CD4-positive, alpha-beta T cell treated with Interferon gamma for 1 hour (primary cell): ENCODE results near the gene TCEANC.
"Not testable (repeated sequence)": the region's sequence is repeated elsewhere in the genome, so short reads cannot be mapped to it uniquely, and the experiment has no call there.

Source experiments
- DNase-seq: peaks from one replicate; pipeline ENCODE4 v3.0.0-alpha.2; 2020

Gene TCEANC, protein sequence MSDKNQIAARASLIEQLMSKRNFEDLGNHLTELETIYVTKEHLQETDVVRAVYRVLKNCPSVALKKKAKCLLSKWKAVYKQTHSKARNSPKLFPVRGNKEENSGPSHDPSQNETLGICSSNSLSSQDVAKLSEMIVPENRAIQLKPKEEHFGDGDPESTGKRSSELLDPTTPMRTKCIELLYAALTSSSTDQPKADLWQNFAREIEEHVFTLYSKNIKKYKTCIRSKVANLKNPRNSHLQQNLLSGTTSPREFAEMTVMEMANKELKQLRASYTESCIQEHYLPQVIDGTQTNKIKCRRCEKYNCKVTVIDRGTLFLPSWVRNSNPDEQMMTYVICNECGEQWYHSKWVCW

DNA sequence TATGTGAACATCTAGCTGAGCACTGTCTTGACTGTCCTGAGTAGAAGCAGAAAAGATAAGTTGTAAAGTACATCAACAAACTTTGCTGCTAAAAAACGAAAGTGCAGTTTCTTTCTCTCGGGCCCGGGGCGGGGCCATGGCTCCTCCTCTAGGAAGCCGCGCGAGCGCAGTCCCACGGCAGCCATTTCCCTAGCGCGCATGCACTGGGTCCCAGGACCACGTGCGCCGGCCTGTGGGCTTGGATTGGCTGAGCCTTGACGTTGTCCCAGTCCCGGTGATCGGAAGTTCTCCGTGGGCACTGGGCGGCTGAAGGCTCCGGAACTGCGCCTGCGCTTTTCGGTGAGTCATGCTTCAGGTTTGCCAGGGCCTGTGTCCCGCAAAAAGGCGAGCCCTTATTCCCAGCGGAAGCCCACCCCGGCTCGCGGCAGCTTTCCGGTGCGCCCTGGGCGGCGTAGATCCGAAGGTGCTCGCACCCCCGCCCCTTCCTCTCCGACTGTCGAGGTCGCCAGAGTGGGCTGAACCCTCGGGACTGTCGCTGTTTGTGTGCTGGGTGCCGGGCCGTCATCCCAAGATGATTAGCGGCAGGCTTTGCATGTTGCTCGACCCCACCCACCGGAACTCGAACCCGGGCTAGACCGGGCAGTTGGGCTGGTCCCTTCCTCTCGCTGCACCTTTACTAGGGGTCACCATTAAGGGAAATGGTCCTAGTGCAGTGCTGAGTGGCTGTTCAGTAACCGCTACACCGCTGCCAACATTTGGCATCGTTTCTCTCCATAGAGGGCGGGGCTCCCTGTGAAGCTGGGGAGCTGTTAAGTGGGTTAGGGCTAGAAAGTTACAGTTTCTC, at the start of gene TCEANC:
TSS of gene TCEANC (plus strand) at position 292 of the 844 bp plus-strand sequence. CDS start 9,368 bp downstream, outside the sequence.
- peak; percentile 96 for DNase-seq

- DNase-seq = no peak
Measured at GRCh38 chrX:13605611-13606010, 47.3 kb upstream of the TCEANC start.

GRCh38 chrX:13607331-13607995, 45.5 kb upstream of the TCEANC start:
- DNase-seq = no peak

GRCh38 chrX:13607996-13608365, 45.0 kb upstream of the TCEANC start:
- no peak for DNase-seq

DNA sequence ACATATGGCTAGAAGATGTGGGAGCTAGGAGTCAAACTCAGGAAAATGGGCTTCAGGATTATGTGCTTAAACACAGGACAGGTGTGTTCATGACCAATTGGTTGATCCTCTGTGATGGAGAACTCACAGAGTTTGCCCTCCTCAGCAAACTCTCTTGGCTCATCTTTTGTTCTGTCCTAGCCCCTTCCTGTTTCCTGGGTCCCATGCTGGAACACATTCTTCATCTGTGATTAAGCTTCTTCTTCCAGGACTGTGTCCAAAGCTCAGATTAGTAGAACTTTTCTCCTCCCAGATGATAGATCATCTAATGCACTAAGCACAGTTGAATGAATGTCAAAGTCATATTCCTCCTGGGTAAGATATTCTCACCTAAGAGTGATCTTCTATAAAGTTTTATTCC, 38.8 kb upstream of the TCEANC start:
- no peak for DNase-seq

GRCh38 chrX:13620207-13620606, 32.7 kb upstream of the TCEANC start:
- no peak for DNase-seq

GRCh38 chrX:13622401-13622964, 30.5 kb upstream of the TCEANC start:
- DNase-seq = no peak

DNA sequence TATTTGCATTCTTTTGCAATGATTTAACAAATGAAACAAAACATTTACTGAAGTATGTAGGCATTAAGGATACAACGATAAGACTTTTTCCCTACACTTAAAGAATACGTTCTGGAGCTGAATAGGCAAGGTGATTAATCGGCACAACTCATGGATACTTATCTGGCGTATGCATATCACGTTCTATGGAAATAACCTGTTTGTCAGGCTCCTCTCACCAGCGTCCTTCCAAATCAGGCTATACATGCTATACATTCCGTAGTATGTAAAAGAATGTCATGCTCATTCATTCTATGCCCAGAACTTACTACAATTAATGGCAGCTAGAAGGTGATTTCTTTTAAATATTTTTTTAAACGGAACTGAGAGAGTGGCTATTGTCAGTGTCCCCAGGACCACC, 25.6 kb upstream of the TCEANC start:
- no peak for DNase-seq

- not testable (repeated sequence) for DNase-seq
Measured at GRCh38 chrX:13637224-13637623, 15.7 kb upstream of the TCEANC start.

DNA sequence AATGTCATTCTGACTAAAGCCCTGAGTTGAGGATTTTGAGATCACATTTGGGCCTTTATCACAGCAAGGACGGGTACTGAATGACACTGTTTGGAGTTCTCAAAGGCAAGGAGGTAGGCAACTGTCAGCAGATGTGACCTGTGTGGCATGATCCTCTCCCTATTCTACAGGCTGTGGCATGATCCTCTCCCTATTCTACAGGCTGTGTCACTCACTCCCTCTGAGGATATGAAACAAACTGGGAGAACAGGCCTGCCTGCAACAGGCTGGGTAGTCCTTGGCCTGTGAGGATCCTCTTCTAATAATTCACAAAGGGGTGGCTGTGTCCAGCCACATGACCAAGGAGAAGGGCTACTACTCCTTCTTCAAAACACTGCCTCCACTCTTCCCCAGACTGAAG, 14.9 kb upstream of the TCEANC start:
- no peak for DNase-seq

DNA sequence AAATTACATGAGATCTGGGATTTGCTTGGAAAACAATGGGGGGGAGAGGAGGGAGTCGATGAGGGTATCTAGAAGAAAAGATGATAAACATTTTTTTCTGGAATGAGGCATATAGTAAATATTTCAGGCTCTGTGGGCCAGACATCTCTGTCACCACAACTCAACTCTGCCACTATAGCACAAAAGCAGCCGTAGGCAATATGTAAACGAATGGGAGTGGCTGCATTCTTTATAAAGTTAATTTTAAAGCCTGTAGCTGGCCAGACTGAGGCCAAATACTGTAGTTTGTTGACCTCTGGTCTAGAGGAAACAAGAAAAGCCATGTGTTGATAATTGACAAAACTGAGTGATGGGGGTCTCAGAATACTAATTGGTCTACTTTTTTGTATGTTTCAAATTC, 14.1 kb upstream of the TCEANC start:
- no peak for DNase-seq

- DNase-seq = not testable (repeated sequence)
Measured at GRCh38 chrX:13641684-13642083, 11.3 kb upstream of the TCEANC start.

DNA sequence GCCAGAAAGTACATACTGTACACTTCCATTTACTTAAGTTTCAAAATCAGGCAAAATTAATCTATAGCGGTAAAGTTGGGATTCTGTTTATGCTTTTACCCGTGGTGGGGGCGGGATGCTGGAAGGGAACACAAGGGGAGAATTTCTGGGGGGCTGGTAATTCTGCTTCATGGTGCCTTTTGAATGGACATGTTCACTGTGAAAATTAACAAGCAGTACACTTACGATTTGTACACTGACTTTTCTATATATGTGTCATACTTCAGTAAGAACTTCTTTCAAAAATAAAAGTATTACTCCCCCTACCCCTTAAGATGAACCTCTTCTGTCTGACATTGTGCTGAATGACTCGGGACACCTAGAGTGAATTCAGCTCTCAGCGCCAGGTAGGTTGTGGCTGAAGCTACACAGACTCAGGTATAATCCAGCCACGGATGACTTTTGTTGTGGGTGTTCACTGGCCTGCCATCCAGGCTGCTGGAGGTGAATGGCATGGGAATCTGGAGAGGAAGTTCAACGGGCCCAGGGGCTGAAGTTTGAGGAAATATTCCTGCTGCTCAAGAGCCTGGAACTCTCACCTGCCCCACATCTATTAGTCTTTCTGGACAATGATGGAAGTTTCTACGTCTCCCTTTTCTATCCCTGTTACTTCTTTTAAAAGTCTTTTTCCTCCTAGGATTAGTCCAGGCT, 7.3 kb upstream of the TCEANC start:
- DNase-seq = no peak

DNA sequence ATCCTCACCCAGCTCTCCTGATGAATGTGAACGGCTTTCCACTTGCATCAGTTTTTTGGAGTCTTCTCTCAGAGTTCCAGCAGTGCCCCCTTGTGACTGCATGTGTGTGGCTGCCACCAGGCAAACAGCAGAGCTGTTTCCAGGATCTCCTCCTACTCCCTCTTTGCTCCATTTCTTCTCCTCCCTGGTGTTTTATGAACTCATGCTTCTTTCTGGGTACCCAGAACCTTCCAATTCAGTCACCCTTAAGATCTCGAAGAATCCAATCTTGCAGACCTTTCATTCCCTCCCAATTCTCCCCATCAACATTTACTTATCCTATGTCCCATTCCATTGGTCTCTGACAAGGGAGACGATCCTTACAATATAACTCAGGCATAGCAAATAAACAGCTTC, 6.8 kb upstream of the TCEANC start:
- DNase-seq = peak; percentile 3

DNA sequence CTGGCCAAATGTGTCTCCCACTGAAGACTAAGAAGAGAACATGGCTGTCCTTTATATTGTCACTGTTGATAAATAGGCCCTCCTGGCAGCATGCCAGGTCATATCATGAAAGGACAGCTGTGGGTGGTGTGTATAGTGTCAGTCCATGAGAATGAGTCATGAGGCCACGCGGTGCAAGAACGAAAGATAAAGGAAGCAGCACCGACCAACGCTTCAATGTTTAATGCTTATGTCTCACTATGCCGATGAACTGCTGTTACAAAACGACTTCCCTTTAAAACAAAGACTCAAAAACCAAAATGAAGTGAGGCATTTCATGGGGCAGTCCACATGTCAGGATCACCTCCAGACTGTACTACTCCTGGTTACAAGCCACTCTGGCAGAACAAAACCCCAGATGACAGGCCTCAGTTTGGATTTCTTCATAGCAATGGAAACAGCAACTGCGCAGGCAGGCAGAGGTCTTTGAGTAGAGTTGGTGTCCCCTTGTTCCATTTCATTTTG, 5.2 kb upstream of the TCEANC start:
- DNase-seq = peak; percentile 63

DNA sequence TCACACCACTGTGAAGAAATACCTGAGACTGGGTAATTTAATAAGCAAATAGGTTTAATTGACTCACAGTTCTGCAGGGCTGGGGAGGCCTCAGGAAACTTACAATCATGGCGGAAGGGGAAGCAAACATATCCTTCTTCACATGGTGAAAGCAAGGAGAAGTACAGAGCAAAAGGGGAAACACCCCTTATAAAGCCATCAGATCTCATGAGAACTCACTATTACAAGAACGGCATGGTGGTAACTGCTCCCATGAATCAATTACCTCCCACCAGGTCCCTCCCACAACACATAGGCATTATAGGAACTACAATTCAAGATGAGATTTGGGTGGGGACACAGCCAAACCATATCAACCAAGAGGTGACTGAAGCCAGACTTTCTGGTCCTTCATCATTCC, 4.6 kb upstream of the TCEANC start:
- not testable (repeated sequence) for DNase-seq

- no peak for DNase-seq
Measured at GRCh38 chrX:13649838-13650237, 3.1 kb upstream of the TCEANC start.

GRCh38 chrX:13650318-13650717, 2.6 kb upstream of the TCEANC start:
- DNase-seq = no peak

DNA sequence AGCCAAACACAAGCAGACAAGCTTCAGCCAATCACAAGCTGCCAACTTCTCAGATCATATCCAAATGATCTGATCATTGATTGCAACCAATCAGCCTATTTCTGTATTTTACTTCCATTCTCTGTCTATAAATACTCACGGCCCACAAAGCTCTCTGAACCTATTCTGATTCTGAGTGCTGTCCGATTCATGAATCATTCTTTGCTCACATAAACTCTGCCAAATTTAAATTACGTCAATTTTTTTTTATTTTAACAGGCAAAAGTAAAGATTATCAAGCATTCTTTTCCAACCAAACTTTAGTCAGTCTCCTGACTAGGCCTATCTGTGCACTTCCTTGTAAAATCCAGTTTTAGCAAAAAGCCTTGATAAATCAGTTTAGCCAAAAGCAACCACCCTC, 1.8 kb upstream of the TCEANC start:
- DNase-seq = no peak

- DNase-seq = no peak
Measured at GRCh38 chrX:13652287-13652793, 601 bp upstream of the TCEANC start.

GRCh38 chrX:13654116-13654515, 1.2 kb downstream of the TCEANC start:
- DNase-seq = no peak

GRCh38 chrX:13655674-13656073, 2.7 kb downstream of the TCEANC start:
- DNase-seq = no peak
